H1 (cell line): ENCODE measurements around the gene CELF4.

Experiments
- BRCA1 ChIP-seq: IDR thresholded peaks from 2 replicates; pipeline ENCODE4 v1.6.1; 2012; ENCODE audit warnings: low read depth, low read length, improper control_type of control experiment
- EZH2 ChIP-seq: fragments of 200-600 bp; sonication (generic); IDR thresholded peaks from 2 replicates; pipeline ENCODE4 v1.7.1; 2012; ENCODE audit warnings: low read depth, mild to moderate bottlenecking, moderate library complexity, low read length, inconsistent platforms; ENCODE audit not compliant: severe bottlenecking
- GABPA ChIP-seq: IDR thresholded peaks from 2 replicates; pipeline ENCODE4 v1.6.1; 2011; ENCODE audit warnings: mild to moderate bottlenecking, low read length, moderate library complexity, borderline replicate concordance; ENCODE audit not compliant: insufficient read depth
- KDM1A ChIP-seq: fragments of 200-600, 300-600 bp; sonication (generic); IDR thresholded peaks from 2 replicates; pipeline ENCODE4 v1.7.1; 2016; ENCODE audit warnings: mild to moderate bottlenecking, low read length, borderline replicate concordance
- POLR2A ChIP-seq, 2 experiments: IDR thresholded peaks; 1 replicate in 1 of 2; 2 replicates in 1 of 2; pipeline ENCODE4 v1.6.1; 2011; ENCODE audit warnings: low read depth in 2 of 2, low read length in 2 of 2, mild to moderate bottlenecking in 2 of 2; ENCODE audit errors: control extremely low read depth in 1 of 2
- RAD21 ChIP-seq, 2 experiments: IDR thresholded peaks in 1 of 2; conservative IDR thresholded peaks in 1 of 2; 2 replicates each; pipeline ENCODE4 v1.6.1; 2011; ENCODE audit warnings: low read depth in 2 of 2, low read length in 2 of 2, improper control_type of control experiment in 1 of 2, inconsistent platforms in 1 of 2, mild to moderate bottlenecking in 1 of 2, moderate library complexity in 1 of 2
- RBBP5 ChIP-seq: IDR thresholded peaks from 2 replicates; pipeline ENCODE4 v1.7.1; 2012; ENCODE audit warnings: low read depth, mild to moderate bottlenecking, inconsistent platforms, low read length, moderate library complexity, borderline replicate concordance
- SP1 ChIP-seq: IDR thresholded peaks from 2 replicates; pipeline ENCODE4 v1.6.1; 2011; ENCODE audit warnings: low read depth, low read length
- SUZ12 ChIP-seq: fragments of 200-600 bp; sonication (generic); IDR thresholded peaks from 2 replicates; pipeline ENCODE4 v1.6.1; 2012; ENCODE audit warnings: mild to moderate bottlenecking, inconsistent platforms, low read length, moderate library complexity, mixed read lengths
- TF ChIP-seq, protein P1 (sequence below), 3 experiments: IDR thresholded peaks; 1 replicate in 2 of 3; 2 replicates in 1 of 3; pipeline versions ENCODE4 v1.5.1 to v1.6.1; 2011; ENCODE audit warnings: low read length in 3 of 3, mild to moderate bottlenecking in 3 of 3, inconsistent platforms in 2 of 3, low read depth in 1 of 3, moderate library complexity in 1 of 3; ENCODE audit not compliant: insufficient read depth in 1 of 3; ENCODE audit errors: control extremely low read depth in 1 of 3

DNA sequence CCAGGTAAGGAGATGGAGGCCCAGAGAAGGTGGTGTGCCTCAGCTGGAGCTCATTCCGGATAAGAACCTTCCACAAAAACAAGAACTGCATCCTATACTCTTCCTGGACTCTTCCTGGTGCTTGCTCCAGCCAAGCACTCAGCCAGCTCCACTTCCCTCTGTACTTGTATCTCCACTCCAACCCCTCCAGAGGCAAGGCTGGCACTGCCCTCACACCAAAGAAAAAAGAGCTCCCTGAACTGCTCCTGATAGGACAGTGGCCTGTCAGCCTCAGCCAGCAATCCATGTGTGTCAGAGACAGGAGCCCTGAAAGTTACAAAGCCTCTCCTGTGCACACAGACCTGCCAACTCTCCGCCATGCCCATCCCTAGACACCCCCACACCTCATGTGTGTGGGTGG is 248.1 kb downstream of the CELF4 start:
- no peak for TF ChIP-seq SUZ12
- TF ChIP-seq EZH2 = no peak
- TF ChIP-seq SP1 = no peak
- no peak for TF ChIP-seq POLR2A (IDR thresholded peaks at IDR 0.05; ENCODE audit: control extremely low read depth in 1 of 2, low read depth in 2 of 2, low read length in 2 of 2)
- TF ChIP-seq RBBP5 = no peak
- no peak for TF ChIP-seq RAD21 (IDR thresholded peaks at IDR 0.05 in 1 of 2, conservative IDR thresholded peaks at IDR 0.05 in 1 of 2; ENCODE audit: low read depth in 2 of 2, low read length in 2 of 2)
- TF ChIP-seq, protein P1, sequence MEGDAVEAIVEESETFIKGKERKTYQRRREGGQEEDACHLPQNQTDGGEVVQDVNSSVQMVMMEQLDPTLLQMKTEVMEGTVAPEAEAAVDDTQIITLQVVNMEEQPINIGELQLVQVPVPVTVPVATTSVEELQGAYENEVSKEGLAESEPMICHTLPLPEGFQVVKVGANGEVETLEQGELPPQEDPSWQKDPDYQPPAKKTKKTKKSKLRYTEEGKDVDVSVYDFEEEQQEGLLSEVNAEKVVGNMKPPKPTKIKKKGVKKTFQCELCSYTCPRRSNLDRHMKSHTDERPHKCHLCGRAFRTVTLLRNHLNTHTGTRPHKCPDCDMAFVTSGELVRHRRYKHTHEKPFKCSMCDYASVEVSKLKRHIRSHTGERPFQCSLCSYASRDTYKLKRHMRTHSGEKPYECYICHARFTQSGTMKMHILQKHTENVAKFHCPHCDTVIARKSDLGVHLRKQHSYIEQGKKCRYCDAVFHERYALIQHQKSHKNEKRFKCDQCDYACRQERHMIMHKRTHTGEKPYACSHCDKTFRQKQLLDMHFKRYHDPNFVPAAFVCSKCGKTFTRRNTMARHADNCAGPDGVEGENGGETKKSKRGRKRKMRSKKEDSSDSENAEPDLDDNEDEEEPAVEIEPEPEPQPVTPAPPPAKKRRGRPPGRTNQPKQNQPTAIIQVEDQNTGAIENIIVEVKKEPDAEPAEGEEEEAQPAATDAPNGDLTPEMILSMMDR (IDR thresholded peaks at IDR 0.05; ENCODE audit: control extremely low read depth in 1 of 3, insufficient read depth in 1 of 3, low read depth in 1 of 3, low read length in 3 of 3) = no peak
- no peak for TF ChIP-seq GABPA
- TF ChIP-seq KDM1A = no peak
- TF ChIP-seq BRCA1 = no peak
